Breast epithelium (tissue), 3 donors: Measurements from ENCODE around the gene PM20D1.

Source experiments
- POLR2A ChIP-seq: fragments of 450-650 bp; IDR thresholded peaks from one replicate; pipeline ENCODE4 v1.6.1; 2016; ENCODE audit warnings: antibody characterized with exemption, mild to moderate bottlenecking, moderate library complexity
- POLR2AphosphoS5 ChIP-seq, 3 donors: sonication (generic); formaldehyde crosslinking; IDR thresholded peaks; one replicate each; pipeline ENCODE4 v1.6.1; 2017; ENCODE audit warnings: antibody characterized with exemption in 3 of 3
- TF ChIP-seq, protein P1 (sequence below), 3 donors: fragments of 450-650 bp; IDR thresholded peaks; one replicate each; pipeline ENCODE4 v1.5.1; 2016 to 2017; ENCODE audit warnings: antibody characterized with exemption in 3 of 3, mild to moderate bottlenecking in 3 of 3, moderate library complexity in 3 of 3

DNA sequence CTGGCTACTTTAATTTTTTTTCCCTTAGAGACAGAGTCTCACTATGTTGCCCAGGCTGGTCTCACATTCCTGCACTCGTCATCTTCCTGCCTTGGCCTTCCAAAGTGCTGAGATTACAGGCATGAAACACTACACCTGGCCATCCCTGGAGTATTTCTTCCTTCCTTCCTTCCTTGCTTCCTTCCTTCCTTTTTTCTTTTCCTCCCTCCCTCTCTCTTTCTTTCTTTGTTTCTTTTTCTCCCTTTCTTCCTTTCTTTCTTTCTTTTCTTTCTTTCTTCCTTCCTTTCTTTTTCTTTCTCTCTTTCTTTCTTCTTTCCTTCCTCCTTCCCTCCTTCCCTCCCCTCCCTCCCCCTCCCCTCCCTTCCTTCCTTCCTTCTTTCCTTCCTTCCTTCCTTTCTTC lies 46.4 kb upstream of the PM20D1 start:
- TF ChIP-seq, protein P1, sequence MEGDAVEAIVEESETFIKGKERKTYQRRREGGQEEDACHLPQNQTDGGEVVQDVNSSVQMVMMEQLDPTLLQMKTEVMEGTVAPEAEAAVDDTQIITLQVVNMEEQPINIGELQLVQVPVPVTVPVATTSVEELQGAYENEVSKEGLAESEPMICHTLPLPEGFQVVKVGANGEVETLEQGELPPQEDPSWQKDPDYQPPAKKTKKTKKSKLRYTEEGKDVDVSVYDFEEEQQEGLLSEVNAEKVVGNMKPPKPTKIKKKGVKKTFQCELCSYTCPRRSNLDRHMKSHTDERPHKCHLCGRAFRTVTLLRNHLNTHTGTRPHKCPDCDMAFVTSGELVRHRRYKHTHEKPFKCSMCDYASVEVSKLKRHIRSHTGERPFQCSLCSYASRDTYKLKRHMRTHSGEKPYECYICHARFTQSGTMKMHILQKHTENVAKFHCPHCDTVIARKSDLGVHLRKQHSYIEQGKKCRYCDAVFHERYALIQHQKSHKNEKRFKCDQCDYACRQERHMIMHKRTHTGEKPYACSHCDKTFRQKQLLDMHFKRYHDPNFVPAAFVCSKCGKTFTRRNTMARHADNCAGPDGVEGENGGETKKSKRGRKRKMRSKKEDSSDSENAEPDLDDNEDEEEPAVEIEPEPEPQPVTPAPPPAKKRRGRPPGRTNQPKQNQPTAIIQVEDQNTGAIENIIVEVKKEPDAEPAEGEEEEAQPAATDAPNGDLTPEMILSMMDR (IDR thresholded peaks at IDR 0.05), result no peak
- TF ChIP-seq POLR2AphosphoS5 (IDR thresholded peaks at IDR 0.05) (no peak), POLR2A (no peak)
